GM18873 (cell line): Measurements from ENCODE around the gene SLC24A2.
"Not testable (repeated sequence)": the region's sequence is repeated elsewhere in the genome, so short reads cannot be mapped to it uniquely, and the experiment has no call there.

ENCODE experiments used
- ATAC-seq: cut with Tn5 transposase; IDR thresholded peaks from one replicate; pipeline ENCODE4 v1.9.1; 2021; ENCODE audit warnings: mild to moderate bottlenecking, moderate library complexity, moderate number of reproducible peaks; ENCODE audit not compliant: unreplicated experiment, low FRiP score

The SLC24A2 gene

GRCh38 chr9:19788614-19789271, at the start of gene SLC24A2:
TSS of gene SLC24A2 (minus strand) at chr9:19789037.
- ATAC-seq, result no peak

- not testable (repeated sequence) for ATAC-seq
These were observed 44.5 kb upstream of the SLC24A2 start for GRCh38 chr9:19833331-19833730.

- no peak for ATAC-seq
These were observed 42.0 kb upstream of the SLC24A2 start for GRCh38 chr9:19830796-19831195.

GRCh38 chr9:19828576-19829109, 39.8 kb upstream of the SLC24A2 start:
- ATAC-seq, result no peak

GRCh38 chr9:19816769-19817168, 27.9 kb upstream of the SLC24A2 start:
- no peak for ATAC-seq

- no peak for ATAC-seq
These were observed 23.4 kb upstream of the SLC24A2 start for GRCh38 chr9:19812194-19812593.

- ATAC-seq, result no peak
These were observed 20.8 kb upstream of the SLC24A2 start for GRCh38 chr9:19809422-19810269.

GRCh38 chr9:19807182-19807892, 18.5 kb upstream of the SLC24A2 start:
- ATAC-seq, result no peak

GRCh38 chr9:19804431-19804830, 15.6 kb upstream of the SLC24A2 start:
- ATAC-seq, result no peak

GRCh38 chr9:19800884-19801283, 12.0 kb upstream of the SLC24A2 start:
- ATAC-seq, result no peak

- no peak for ATAC-seq
These were observed 10.9 kb upstream of the SLC24A2 start for GRCh38 chr9:19799784-19800183.

GRCh38 chr9:19788152-19788551, 685 bp downstream of the SLC24A2 start:
- ATAC-seq, result no peak

- ATAC-seq, result no peak
These were observed 1.2 kb downstream of the SLC24A2 start for GRCh38 chr9:19787672-19788071.

- ATAC-seq, result no peak
These were observed 3.6 kb downstream of the SLC24A2 start for GRCh38 chr9:19785230-19785629.

- no peak for ATAC-seq
These were observed 4.7 kb downstream of the SLC24A2 start for GRCh38 chr9:19784136-19784535.

- ATAC-seq, result no peak
These were observed 5.3 kb downstream of the SLC24A2 start for GRCh38 chr9:19783500-19783899.

- no peak for ATAC-seq
These were observed 6.8 kb downstream of the SLC24A2 start for GRCh38 chr9:19782005-19782404.

GRCh38 chr9:19781240-19781639, 7.6 kb downstream of the SLC24A2 start:
- no peak for ATAC-seq

- ATAC-seq, result no peak
These were observed 17.4 kb downstream of the SLC24A2 start for GRCh38 chr9:19771446-19771845.

GRCh38 chr9:19770973-19771372, 17.9 kb downstream of the SLC24A2 start:
- ATAC-seq, result no peak

- no peak for ATAC-seq
These were observed 19.6 kb downstream of the SLC24A2 start for GRCh38 chr9:19769213-19769612.
